Right renal cortex interstitium (tissue), 3 donors: ENCODE measurements around the gene RXFP2. TPM values are rescaled to one million over a fixed set of nuclear protein-coding genes. Genes with fewer than 3 reads are reported as not detected.

Source experiments
- DNase-seq, 3 donors: peaks; one replicate each; pipeline ENCODE4 v3.0.0-alpha.2; 2013; ENCODE audit warnings: low read depth in 3 of 3, low spot score in 2 of 3
- polyA plus RNA-seq, 3 donors: library from polyadenylated mRNA; unstranded; fragments of 120-200 nt; gene quantifications; one replicate each; pipeline ENCODE4 v1.2.1, GENCODE V29; 2013; ENCODE audit not compliant: insufficient read length in 3 of 3

The RXFP2 gene
- polyA plus RNA-seq, 3 donors = 0.22 to 0.57 (median 0.42) TPM

DNA sequence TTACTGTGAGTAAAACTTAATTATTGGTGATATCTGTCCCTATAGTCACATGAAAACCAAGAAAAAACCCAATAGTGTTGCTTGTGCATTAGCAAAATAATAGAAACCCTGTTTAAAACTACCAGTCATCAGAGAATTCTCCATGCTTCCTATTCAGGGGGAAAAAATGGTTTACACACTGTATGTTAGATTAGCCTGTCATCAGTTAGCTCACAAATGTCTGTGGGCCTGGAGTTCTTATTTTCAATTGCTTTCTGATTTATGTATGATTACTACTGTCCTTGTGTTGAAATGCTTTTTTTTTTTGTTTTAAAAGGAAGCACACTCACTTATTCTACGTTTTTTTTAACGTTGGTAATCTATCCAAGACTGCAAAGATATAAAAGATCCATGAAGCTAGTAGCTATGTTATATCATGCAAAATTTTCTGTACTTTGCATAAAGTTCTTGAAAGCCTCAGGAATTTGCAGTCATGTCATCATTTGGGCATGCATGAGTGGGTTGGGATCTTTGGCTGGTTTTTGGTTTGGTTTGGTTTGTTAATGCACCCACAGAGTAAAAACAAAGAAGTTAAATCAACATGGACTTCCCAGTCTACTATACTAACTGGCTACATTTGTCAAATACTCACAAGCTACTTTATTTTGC lies 25.9 kb downstream of the RXFP2 start:
- DNase-seq = no peak

DNA sequence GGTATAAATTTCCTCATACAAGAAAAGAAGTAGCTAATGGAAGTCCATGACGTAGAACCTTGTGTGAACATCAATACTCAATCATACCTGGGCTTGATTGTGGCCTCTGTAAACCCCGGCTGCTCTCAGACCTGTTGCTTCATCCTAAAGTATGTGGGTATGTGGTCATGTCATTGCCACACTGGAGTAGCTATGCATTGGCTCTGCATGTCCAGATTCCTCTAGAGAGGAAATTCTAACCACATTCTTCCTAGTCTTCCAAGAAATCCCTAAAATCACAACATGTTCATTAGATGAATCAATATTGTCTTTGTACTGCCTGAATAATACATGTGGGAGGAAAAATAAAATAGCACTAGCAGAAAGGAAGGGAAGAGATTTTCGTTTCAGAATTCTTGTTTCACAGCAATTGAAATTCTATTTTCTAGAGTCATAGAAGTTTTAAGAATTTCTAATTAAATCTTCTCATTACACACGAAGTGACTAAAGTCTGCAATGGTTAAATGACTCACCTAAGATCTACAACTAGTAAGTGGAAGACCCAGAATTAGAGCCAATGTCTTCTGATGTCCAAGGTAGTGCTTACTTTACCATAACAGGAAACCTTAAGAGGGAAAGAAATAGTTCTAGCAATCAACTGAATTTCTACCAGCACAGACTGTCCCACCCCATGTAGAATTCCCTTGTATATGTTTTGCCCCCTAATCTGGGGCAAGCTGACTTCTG lies 28.0 kb downstream of the RXFP2 start:
- DNase-seq = no peak

DNA sequence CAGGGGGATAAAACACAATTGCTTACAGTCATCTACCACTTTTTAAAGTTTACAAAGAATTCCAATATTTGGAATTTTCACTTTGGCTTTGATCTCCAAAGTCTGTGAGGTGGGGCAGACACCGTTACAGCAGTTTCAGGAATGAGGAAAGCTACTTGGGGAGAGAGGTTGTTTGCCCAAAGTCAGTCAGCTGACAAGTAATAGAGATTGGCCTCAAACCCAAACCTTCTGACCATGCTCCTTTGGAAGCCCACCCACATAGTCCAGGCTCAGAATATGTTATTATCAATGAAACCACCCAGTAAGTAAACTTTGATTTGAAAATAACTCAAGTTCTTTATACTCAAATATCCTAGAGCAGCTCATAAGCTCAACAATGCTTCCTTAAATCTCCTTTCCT lies 29.0 kb downstream of the RXFP2 start:
- no peak for DNase-seq

DNA sequence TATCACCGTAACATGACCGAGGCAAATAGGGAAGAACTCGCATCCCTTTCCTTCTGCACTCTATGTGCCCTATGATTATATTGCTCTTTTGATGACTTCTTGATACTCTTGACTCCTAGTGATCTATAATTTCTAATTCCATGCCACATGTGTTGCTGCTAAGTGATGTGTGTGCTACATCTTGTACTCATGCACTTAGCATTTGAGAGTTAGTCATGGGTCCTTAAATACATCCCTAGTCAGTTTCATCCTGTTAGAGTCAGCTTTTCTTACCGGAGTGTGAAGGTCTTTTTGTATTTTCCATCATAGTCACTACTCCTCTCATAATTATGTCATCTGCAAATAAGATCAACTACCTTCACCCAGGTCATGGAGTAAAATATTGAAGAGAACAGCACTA lies 30.2 kb downstream of the RXFP2 start:
- no peak for DNase-seq

- DNase-seq = peak in 1 of 3 donors; percentile 2
Measured at GRCh38 chr13:31772231-31772630, 32.9 kb downstream of the RXFP2 start.

- DNase-seq = no peak
Measured at GRCh38 chr13:31773538-31773937, 34.2 kb downstream of the RXFP2 start.

- no peak for DNase-seq
Measured at GRCh38 chr13:31774186-31774750, 34.9 kb downstream of the RXFP2 start.

DNA sequence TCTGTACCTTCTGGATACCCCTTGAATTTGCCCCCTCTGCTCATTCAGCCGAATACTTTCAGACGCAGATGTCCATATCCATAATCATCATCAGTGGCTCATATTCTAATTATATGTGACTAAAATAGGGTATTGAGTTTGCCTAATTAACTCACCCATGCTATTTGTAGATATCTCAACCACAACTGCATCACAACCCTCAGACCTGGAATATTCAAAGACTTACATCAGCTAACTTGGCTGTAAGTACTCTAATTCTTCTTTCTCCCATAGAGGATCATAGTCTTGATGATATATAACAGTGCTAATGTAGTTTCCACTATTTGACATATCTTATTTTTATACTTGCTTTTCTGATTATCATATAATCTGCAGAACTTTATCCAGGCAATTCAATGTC lies 35.8 kb downstream of the RXFP2 start:
- DNase-seq = no peak

GRCh38 chr13:31775686-31776085 lies 36.4 kb downstream of the RXFP2 start:
- DNase-seq = no peak

DNA sequence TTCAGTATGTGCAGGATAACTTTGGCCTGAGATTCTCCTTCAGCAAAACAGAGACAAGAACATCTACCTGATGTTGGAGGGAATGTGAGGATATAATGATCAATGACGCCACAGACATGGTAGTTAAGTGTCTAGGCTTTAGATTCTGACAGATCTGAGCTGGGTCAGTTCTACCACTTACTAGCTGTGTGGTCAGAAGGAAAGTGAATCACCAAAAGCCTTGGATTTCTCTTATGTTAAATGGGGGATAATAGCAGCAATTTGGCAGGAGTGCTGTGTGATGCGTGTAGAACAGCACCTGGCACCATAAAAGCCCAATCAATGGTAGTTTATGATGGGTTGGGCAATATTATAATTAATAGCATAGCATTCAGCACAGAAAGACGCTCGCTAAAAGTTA lies 41.7 kb downstream of the RXFP2 start:
- no peak for DNase-seq

DNA sequence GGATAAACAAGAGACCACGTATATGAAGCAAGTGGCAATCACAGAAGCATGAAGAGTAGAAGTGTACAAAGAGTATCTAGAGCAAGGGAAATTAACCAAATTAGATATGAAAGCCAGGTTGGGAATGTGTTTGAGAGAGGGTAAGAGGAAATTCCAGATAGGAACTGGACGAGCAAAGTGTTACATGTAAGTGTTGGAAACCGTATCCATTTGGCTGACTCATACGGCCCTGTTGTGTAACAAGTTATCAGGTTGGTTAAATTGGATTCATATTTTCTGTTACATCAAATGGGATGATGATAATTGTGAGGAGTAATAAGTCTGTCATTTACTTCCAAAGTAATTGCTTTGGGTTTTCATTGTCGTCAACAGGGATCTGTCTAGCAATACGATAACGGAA lies 46.7 kb downstream of the RXFP2 start:
- no peak for DNase-seq

DNA sequence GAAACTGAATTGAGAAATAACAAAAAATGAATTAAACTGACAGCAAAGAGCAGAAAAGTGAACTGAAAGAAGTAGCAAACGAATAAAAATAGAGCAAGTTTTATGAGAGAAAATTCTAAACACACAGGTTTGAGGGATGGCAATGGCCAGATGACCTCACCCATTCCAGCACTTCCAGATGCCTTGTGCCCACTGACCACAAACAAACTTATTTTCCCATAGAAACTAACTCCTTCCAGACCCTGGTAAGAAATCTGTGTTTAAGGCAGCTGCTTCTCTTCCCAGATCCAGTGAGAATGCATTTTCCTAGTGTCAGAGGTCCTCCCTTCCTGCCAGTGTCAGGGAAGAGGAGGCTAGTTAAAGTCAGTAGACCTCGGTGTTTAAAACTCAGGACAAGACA lies 51.7 kb downstream of the RXFP2 start:
- DNase-seq = no peak

- no peak for DNase-seq
Measured at GRCh38 chr13:31793246-31793645, 53.9 kb downstream of the RXFP2 start.

GRCh38 chr13:31794452-31794851 lies 55.1 kb downstream of the RXFP2 start:
- no peak for DNase-seq

DNA sequence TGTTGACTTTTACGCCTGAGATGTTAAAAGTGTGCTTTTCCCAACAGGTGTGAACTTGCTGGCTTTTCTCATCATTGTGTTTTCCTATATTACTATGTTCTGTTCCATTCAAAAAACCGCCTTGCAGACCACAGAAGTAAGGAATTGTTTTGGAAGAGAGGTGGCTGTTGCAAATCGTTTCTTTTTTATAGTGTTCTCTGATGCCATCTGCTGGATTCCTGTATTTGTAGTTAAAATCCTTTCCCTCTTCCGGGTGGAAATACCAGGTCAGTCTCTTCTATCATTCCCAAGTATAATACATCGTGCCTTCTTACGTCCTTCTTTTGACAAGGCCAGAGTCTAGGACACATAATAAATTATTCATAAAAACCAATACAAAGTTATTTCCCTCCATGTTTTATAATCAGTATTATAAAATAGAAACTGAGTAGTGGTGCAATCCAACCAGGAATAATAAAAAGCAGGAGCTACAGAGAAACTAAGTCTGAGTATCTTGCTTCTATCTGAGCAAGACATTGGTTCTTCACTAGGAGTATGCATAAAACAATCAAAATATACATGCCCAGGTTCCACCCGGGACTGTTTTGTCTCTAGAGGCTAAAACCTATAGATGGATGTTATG lies 57.9 kb downstream of the RXFP2 start:
- peak in 1 of 3 donors; percentile 26 for DNase-seq

GRCh38 chr13:31798189-31798588 lies 58.9 kb downstream of the RXFP2 start:
- DNase-seq = no peak

DNA sequence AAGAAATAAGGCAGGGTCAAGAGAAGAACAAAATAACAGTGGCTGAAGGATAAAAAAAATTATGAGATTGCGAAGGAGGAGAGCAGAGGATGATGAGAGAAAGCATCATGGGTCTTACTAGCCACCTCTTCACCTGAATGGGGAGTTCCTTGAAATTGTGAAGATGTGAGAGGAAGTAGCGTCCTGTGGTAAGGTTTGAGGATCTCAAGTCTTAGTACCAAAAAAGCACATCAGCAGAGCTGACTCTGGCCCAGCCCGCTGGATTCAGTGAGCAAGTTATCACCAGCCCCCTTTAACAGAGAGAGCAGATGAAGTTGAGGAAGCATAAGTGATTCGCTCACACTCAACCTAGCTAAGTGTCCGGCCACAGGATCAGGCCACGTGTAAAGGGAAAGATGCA lies 61.8 kb downstream of the RXFP2 start:
- DNase-seq = no peak

GRCh38 chr13:31803311-31803710 lies 64.0 kb downstream of the RXFP2 start:
- no peak for DNase-seq

GRCh38 chr13:31805841-31806240 lies 66.5 kb downstream of the RXFP2 start:
- DNase-seq = no peak

DNA sequence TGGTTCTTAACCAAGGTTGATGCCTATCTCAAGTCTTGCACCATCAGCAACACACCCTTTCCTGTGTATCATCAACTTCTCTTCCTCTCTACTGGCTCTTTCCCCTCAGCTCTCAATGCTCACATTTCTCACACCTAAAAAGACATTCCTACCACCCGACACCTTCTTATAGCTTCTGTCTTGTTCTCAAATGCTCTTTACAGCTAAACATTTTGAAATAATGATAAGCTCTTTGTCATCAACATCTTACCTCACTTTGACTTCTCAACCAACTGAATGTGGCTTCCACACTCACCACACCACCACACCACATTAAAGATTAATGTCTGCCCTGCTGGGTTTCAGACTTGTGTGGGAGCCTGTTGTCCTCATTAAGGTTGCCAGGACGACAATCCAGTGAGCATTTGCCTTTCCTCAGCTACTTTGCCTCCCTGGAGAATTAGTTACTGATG lies 67.8 kb downstream of the RXFP2 start:
- peak in 1 of 3 donors; percentile 1 for DNase-seq

DNA sequence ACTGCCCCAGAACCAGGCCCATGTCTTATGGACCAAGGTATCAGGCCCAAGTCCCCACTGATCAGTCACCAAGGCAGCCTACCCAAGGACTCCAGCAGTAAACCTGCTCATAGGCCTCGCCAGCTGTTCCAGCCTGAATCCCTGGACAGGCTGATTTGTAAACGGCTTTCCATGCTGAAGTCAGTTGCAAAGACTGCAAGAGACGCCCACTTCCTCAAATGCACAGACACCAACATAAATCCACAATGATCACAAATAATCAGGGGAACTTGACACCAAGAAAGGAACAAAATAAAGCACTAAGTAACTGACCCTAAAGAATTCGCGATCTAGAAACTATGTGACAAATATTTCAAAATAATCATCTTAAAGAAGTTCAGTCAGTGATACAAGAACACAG lies 75.2 kb downstream of the RXFP2 start:
- DNase-seq = no peak
